Esophagus (tissue), 2 donors: Measurements from ENCODE around the gene LNX1. TPM values are rescaled to one million over a fixed set of nuclear protein-coding genes. Genes with fewer than 3 reads are reported as not detected.

Experiments
- H3K27ac ChIP-seq, 2 donors: one replicate each; pipeline ENCODE4 v1.5.1; 2013; ENCODE audit warnings: low read depth in 2 of 2, mild to moderate bottlenecking in 2 of 2, inconsistent platforms in 1 of 2, low read length in 1 of 2, moderate library complexity in 1 of 2
- H3K27me3 ChIP-seq, 2 donors: one replicate each; pipeline ENCODE4 v1.6.1; 2013; ENCODE audit warnings: low read length in 2 of 2, control low read depth in 1 of 2, mild to moderate bottlenecking in 1 of 2; ENCODE audit not compliant: insufficient read depth in 2 of 2, control insufficient read depth in 1 of 2
- H3K36me3 ChIP-seq, 2 donors: one replicate each; pipeline ENCODE4 v1.6.1; 2013; ENCODE audit warnings: low read length in 1 of 2; ENCODE audit not compliant: control insufficient read depth in 2 of 2, insufficient read depth in 2 of 2
- H3K4me1 ChIP-seq, 2 donors: one replicate each; pipeline ENCODE4 v1.6.1; 2013; ENCODE audit warnings: low read length in 1 of 2; ENCODE audit not compliant: control insufficient read depth in 2 of 2, insufficient read depth in 2 of 2
- H3K4me3 ChIP-seq, 2 donors: one replicate each; pipeline ENCODE4 v1.5.1; 2013; ENCODE audit warnings: low read length in 2 of 2, mild to moderate bottlenecking in 2 of 2, low read depth in 1 of 2, moderate library complexity in 1 of 2
- H3K9me3 ChIP-seq, 2 donors: one replicate each; pipeline ENCODE4 v1.6.1; 2013; ENCODE audit warnings: mild to moderate bottlenecking in 2 of 2, low read depth in 1 of 2, low read length in 1 of 2, moderate library complexity in 1 of 2; ENCODE audit not compliant: control insufficient read depth in 2 of 2, insufficient read depth in 1 of 2
- WGBS, 2 donors: extraction: QIAGEN DNeasy Blood & Tissue Kit; methylation state at CpG; one replicate each; pipeline ENCODE4 v1.1.7; 2013; 5-methylcytosine and 5-hydroxymethylcytosine counted together
- polyA plus RNA-seq, 2 donors: library from polyadenylated mRNA; stranded (reverse); fragments of 200-250 nt; gene quantifications; one replicate each; pipeline ENCODE4 v1.2.3, GENCODE V29; 2013
- donor health status: healthy with polysubstance abuse.
- donor health status: Bipolar disorder and iron deficiency.

LNX1 gene
- 10 to 100 TPM; 16.8 to 44.2 TPM for polyA plus RNA-seq

DNA sequence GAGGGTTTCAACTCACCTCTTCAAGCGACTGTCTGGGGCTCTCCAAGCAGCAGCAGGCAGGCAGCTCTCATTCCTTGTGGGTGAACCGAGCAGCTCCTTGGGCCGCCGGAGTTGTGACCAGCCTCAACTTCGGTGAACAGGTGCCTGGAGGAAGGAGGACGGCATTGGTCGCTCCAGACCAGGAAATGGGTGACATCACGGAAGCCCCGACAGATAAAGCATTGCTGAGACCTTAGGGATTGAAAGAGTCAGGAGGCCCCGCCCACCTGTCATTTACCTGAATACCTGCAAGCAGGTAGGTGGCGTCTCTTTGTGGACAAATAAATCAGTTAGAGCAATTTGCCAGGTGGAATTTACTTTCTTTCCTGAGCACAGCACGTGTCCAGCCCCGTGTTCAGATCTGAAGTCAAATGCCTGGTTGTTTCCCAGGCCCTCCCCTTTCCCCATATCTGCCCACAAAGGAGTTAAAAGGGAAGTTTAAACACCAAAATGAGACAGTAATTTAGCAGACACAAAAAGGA lies at the start of gene LNX1:
TSS of gene LNX1 (minus strand) at position 115 of the 521 bp plus-strand sequence. CDS start 17,484 bp downstream, outside the sequence.
- Histone ChIP-seq H3K27me3 (no peaks in the 10 kb centered on the region), H3K36me3 (no peaks in the 10 kb centered on the region), H3K4me1 (peaks cover 0 to 3% of the 10 kb centered on the region in 2 donors), H3K4me3 (peak within 1 kb of the TSS; percentile 44 to 59), H3K27ac (peak within 1 kb of the TSS; percentile 90 to 91), H3K9me3 (no peaks in the 10 kb centered on the region)
- 32 to 34% methylated on average over 13 of the region's 13 CpGs for WGBS, 2 donors

DNA sequence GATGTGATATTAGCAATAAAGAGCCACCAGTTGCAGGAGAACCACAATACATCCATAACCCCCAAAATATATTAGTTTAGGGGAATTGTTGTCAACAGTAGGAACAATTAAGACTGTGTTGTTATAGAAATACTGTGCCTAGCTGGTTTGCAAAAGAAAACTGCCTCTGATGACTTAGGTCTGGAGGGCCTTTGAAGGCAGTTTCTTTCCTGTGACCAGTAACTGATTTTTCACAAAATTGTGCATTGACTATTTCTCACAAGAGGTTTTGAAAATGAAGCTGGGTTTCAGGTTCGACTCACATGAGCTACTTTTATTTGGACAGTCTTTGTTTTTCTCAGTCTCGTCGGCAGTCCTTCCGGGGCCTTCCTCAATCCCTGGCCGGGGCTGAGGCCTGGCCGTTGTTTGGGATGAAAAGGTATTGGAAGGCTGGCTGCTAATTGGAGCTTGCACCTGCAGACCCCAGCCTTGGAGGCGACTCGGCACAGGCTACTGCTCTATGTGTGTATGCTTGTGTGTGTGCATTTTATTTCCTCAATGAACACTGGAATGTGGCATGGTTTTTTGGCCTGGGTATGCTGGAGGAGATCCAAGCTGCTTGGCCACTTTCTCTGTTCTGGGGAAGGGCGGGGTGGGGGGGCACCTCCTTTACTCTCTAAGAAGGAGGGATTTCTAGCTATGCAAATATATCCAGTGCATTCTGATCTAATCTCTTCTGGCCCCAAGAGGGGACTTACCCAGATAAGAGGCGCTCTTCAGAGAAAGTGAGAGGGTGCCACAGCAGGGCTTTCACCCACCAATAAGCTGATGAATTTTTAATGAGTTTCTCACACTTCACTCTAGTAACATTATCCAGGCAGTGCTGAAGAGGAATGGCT lies 49.5 kb upstream of the LNX1 start:
- 55 to 56% methylated on average over 10 of the region's 10 CpGs for WGBS, 2 donors
- Histone ChIP-seq H3K4me3 (no peak overlapping the region), H3K36me3 (no peaks in the 10 kb centered on the region), H3K27ac (no peak overlapping the region), H3K4me1 (peaks cover 0 to 4% of the 10 kb centered on the region in 2 donors), H3K9me3 (no peaks in the 10 kb centered on the region), H3K27me3 (no peaks in the 10 kb centered on the region)

DNA sequence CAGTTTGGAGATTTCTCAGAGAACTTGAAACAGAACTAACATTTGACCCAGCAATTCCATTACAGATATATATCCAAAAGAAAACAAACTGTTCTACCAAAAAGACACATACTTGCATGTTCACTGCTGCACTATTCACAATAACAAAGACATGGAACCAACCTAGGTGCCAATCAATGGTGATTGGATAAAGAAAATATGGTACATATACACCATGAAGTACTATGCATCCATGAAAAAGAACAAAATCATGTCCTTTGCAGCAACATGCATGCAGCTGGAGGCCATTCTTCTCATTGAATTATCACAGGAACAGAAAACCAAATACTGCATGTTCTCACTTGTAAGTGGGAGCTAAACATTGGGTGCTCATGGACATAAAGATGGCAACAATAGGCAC lies 47.6 kb upstream of the LNX1 start:
- no peak overlapping the region for H3K4me3 ChIP-seq
- no peak overlapping the region for H3K27ac ChIP-seq
- H3K9me3 ChIP-seq: no peaks in the 10 kb centered on the region
- peaks cover 0 to 3% of the 10 kb centered on the region in 2 donors for H3K4me1 ChIP-seq
- H3K36me3 ChIP-seq: no peaks in the 10 kb centered on the region
- H3K27me3 ChIP-seq: no peaks in the 10 kb centered on the region

DNA sequence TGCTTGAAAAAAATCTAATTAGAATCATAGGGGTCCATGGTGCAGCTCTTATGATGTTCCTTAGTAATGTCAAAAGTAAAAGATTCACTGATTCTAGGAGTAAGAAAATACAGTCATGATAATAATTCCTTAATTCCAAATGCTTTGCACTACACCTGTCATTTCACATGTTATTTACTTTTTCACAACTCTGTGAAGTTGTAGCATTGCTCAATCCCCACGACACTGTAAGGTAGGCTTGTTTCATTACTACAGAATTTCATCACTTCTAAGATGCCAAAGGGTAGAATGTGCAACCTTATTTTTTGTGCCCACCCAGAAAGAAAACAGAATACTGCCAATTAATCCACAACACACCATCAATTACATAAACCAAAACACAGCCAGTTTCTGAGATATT lies 46.1 kb upstream of the LNX1 start:
- Histone ChIP-seq H3K9me3 (no peaks in the 10 kb centered on the region), H3K4me1 (peaks cover 0 to 3% of the 10 kb centered on the region in 2 donors), H3K27me3 (no peaks in the 10 kb centered on the region), H3K4me3 (no peak overlapping the region), H3K36me3 (no peaks in the 10 kb centered on the region), H3K27ac (no peak overlapping the region)
- 33 to 46% methylated on average over 1 of the region's 1 CpG for WGBS, 2 donors

DNA sequence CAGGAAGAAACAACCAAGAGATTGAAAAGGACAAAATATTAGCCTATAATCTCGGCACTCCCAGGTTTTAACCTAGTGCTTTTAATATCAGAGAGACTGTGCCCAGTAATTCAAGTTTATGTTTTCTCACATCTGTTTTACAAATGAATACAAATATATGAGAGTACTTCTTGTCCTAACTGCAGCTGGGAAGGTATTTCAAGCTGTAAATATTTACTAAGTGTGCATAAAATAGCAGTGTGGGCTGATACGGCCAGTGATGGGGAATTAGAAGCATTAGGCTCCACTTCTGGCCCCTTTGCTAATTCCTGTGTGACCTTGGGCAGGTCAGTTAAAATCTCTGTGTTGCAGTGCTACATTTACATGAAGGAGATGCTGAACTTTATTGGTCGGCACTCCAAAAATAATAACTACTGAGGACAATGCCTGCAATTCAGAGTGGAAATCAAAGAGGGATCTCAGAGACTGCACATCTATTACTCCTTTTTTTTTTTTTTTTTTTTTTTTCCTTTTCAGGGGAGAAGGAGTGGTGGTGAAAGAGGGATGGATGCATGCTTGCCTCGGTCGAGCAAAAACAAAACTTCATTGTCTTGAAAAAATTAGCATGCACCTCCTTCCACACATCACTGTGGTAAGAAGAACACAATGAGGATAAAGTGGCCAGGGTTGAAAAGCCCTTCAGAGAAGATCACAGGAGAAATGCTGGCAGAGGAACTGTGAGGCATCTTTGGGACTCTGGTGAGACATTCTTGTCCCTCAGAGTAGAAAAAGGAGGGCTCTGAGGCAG lies 44.6 kb upstream of the LNX1 start:
- H3K36me3 ChIP-seq: no peaks in the 10 kb centered on the region
- no peak overlapping the region for H3K4me3 ChIP-seq
- WGBS, 2 donors: 63% methylated on average over 5 of the region's 5 CpGs
- peaks cover 0 to 2% of the 10 kb centered on the region in 2 donors for H3K4me1 ChIP-seq
- H3K27ac ChIP-seq: no peak overlapping the region
- H3K27me3 ChIP-seq: no peaks in the 10 kb centered on the region
- H3K9me3 ChIP-seq: no peaks in the 10 kb centered on the region

DNA sequence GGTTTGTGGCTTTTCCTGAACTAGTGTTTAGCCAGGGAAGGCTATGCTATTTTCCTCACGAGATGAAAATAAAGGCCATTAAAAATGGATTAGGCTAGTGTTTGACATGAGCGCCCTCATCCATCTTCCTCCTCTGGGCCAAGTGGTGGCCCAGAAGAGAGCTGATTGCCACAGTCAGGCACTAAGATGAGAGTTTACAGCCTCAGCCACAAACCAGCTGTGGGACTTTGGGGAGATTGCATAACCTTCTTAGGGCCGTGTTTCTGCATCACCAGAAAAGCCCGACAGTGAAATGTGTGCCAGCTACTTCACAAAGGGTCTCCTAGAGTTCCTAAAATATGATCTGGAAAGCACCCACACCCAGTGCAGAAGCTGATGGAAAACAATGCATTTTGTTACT lies 42.3 kb upstream of the LNX1 start:
- Histone ChIP-seq H3K27ac (no peak overlapping the region), H3K36me3 (no peaks in the 10 kb centered on the region), H3K27me3 (no peaks in the 10 kb centered on the region), H3K4me1 (no peaks in the 10 kb centered on the region), H3K4me3 (no peak overlapping the region), H3K9me3 (no peaks in the 10 kb centered on the region)
- WGBS, 2 donors: 32 to 55% methylated on average over 4 of the region's 4 CpGs

DNA sequence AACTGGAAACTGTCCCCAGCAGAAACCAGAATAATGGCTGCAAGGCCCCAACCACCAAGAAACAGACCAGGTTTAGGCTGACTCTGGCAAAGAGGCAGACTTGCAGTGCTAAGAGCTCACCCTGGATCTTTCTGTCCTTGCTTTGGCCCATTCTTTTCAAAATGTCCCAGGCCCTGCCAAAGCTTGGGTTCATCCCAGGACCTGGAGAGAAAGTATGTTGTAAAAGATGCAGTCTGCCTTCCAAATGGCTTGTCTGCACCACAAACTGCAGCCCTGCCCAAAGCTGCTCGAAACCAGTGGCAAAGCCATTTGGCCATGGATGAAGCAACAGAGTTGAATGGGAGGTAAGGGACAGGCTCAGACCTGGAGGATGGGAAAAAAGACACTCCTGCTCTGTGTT lies 38.0 kb upstream of the LNX1 start:
- Histone ChIP-seq H3K9me3 (no peaks in the 10 kb centered on the region), H3K4me1 (no peaks in the 10 kb centered on the region), H3K36me3 (no peaks in the 10 kb centered on the region), H3K27ac (no peak overlapping the region), H3K4me3 (no peak overlapping the region), H3K27me3 (no peaks in the 10 kb centered on the region)
- 51 to 55% methylated on average over 1 of the region's 1 CpG for WGBS, 2 donors

DNA sequence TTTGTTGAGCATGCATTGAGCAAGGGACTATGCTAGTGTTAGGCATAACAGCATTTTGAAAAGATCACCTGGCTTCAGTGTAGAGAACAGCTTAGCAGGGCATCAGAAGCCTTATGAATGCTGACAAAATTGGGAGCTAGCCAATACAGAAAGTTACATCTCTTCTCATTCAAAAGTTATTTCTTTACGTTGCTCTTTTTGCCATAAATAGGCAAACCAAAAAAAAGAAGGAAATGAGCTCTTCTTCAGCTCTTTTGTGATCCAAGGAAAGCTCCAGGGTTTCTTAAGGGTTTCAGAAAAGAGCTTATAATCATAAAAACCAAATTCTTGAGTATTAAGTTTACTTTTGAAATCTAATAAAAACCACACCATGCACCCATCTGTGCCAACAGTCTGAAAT lies 35.2 kb upstream of the LNX1 start:
- Histone ChIP-seq H3K4me3 (no peak overlapping the region), H3K36me3 (no peaks in the 10 kb centered on the region), H3K4me1 (no peaks in the 10 kb centered on the region), H3K27me3 (no peaks in the 10 kb centered on the region), H3K27ac (no peak overlapping the region), H3K9me3 (no peaks in the 10 kb centered on the region)
- 54 to 74% methylated on average over 1 of the region's 1 CpG for WGBS, 2 donors

DNA sequence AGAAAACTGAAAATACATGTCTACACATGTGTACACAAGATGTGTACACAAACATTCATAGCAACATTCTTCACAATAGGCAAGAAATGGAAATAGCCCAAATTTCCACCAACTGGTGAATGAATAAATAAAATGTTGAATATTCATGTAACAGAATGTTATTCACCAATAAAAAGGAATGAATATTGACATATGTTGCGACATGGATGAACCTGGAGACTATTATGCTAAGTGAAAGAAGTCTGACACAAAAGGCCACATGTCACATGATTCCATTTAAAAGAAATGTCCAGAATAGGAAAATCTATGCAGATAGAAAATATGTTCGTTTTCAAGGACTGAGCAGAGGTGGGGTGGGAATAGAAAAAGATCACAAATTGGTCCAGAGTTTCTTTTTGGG lies 34.6 kb upstream of the LNX1 start:
- no peaks in the 10 kb centered on the region for H3K9me3 ChIP-seq
- no peaks in the 10 kb centered on the region for H3K36me3 ChIP-seq
- no peaks in the 10 kb centered on the region for H3K4me1 ChIP-seq
- WGBS, 2 donors: 75 to 90% methylated on average over 2 of the region's 2 CpGs
- no peak overlapping the region for H3K27ac ChIP-seq
- H3K27me3 ChIP-seq: no peaks in the 10 kb centered on the region
- no peak overlapping the region for H3K4me3 ChIP-seq
